C1 segment of cervical spinal cord (tissue), 14 donors: ENCODE results near the gene ZNF765.
A peak's percentile ranks its signal among the peaks of the same experiment; 100 is the strongest.
"Not testable (repeated sequence)": the region's sequence is repeated elsewhere in the genome, so short reads cannot be mapped to it uniquely, and the experiment has no call there.

Experiments used
- DNase-seq, 14 donors: peaks; one replicate each; lab custom pipeline; 2025; lab: John Stamatoyannopoulos, UW

ZNF765 gene

DNA sequence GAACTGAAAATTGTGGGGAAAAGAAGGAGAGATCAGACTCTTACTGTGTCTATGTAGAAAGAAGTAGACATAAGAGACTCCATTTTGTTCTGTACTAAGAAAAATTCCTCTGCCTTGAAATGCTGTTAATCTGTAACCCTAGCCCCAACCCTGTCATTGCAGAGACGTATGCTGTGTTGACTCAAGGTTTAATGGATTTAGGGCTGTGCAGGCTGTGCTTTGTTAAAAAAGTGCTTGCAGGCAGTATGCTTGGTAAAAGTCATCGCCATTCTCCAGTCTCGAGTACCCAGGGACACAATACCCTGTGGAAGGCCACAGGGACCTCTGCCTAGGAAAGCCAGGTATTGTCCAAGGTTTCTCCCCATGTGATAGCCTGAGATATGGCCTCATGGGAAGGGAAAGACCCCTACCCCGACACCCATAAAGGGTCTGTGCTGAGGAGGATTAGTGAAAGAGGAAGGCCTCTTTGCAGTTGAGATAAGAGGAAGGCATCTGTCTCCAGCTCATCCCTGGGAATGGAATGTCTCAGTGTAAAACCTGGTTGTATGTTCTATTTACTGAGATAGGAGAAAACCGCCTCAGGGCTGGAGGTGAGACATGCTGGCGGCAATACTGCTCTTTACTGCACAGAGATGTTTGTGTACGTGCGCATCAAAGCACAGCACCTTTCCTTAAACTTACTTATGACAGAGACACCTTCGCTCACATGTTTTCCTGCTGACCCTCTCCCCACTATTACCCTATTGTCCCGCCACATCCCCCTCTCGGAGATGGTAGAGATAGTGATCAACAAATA lies 25.8 kb downstream of the ZNF765 start:
- DNase-seq = not testable (repeated sequence)

- no peak for DNase-seq
These were observed 27.6 kb downstream of the ZNF765 start for GRCh38 chr19:53422551-53422950.

- not testable (repeated sequence) for DNase-seq
These were observed 28.1 kb downstream of the ZNF765 start for GRCh38 chr19:53423074-53423473.

GRCh38 chr19:53423680-53424079 lies 28.7 kb downstream of the ZNF765 start:
- DNase-seq = peak in 2 of 14 donors; percentile 0 to 15

- peak in 13 of 14 donors; percentile 10 to 70 (median 31) for DNase-seq
These were observed 30.1 kb downstream of the ZNF765 start for GRCh38 chr19:53424968-53425597.

GRCh38 chr19:53431399-53432087 lies 36.6 kb downstream of the ZNF765 start, which contains the start of gene ZNF761:
TSS of gene ZNF761 (plus strand) at chr19:53431984. CDS start at chr19:53447269, 15,285 bp downstream.
- DNase-seq = peak; percentile 42 to 92 (median 86)

DNA sequence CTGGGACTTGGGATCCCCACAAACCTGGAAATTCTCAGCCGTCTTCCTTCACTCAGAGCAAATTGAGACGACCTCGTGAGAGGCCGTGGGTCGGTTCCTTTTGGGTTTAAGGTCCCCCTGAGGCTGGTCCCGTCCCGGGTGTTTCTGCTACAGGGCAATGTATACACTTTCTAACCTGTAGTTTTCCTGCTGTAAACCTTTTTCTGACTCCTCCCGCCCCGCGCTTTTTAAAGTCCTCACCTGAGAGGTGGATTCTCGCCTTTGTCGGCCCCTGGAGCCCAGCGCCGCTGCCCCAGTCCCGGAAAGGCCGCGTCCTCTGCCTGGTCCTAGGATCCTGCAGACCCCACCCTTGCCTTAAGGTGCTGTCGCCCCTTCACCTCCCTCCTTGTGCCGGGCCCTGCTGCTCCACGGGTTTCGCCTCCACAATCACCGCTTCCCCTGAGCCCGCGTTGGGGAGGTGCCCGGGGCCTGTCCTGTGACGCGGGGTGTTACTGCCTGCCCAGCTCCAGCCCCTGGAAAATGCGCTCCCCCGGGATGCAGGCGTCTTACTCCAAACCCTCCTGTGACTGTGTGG lies 37.2 kb downstream of the ZNF765 start:
- DNase-seq = peak in 5 of 14 donors; percentile 0 to 39 (median 4)

DNA sequence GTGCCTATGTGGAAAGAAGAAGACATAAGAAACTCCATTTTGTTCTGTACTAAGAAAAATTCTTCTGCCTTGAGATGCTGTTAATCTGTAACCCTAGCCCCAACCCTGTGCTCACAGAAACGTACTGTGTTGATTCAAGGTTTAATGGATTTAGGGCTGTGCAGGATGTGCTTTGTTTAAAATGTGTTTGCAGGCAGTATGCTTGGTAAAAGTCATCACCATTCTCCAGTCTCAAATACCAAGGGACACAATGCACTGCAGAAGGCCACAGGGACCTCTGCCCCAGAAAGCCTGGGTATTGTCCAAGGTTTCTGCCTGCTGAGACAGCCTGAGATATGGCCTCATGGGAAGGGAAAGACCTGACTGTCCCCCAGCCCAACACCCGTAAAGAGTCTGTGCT lies 48.9 kb downstream of the ZNF765 start:
- not testable (repeated sequence) for DNase-seq

GRCh38 chr19:53447196-53447595 lies 52.2 kb downstream of the ZNF765 start:
- not testable (repeated sequence) for DNase-seq

GRCh38 chr19:53455828-53456227 lies 60.9 kb downstream of the ZNF765 start:
- no peak for DNase-seq

GRCh38 chr19:53460131-53460721 lies 65.3 kb downstream of the ZNF765 start:
- DNase-seq = not testable (repeated sequence)

- no peak for DNase-seq
These were observed 66.9 kb downstream of the ZNF765 start for GRCh38 chr19:53461866-53462265.

DNA sequence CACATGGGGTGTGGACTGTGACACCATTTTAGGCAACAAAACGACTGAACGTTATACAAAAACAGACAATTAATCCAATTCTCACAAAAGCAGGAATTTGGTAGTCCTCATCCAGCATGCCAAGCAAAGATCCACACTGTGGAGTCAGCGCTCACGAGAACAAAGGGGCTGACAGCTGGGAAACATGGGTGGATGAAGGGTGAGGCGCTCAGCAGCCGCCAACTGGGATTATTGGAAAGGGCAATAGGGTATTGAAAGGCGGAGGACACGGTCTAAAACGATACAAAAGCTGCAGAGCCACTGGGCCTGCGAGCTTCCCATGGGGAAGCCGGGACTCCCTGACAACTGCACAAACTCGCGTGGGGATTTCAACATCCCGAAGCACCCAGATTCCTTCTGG lies 67.9 kb downstream of the ZNF765 start:
- peak in 2 of 14 donors; percentile 41 to 58 for DNase-seq

DNA sequence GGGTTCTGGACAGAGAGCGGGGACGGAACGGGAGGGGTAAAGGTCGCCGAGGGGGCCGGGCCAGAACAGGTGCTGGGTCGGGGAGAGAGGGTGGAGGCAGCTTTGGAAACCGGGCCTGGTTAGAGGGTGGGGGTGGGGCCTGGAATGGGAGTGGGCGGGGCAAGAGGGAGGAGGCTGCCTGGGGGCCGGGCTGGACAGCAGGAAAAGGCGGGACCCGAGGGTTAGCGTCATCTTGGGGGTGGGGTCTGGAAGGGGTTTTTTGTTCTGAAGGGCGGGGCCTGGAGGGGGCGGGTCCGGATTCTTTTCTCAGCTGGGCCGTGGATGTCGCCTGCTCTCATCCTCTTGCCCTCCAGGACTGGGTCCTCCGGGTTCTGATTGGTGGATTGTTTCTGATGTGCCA lies 68.3 kb downstream of the ZNF765 start:
- peak in 13 of 14 donors; percentile 10 to 87 (median 62) for DNase-seq

- DNase-seq = no peak
These were observed 72.0 kb downstream of the ZNF765 start for GRCh38 chr19:53466726-53467484.

GRCh38 chr19:53467485-53468262 lies 72.7 kb downstream of the ZNF765 start, which contains the start of gene ZNF813:
TSS of gene ZNF813 (plus strand) at chr19:53467733. CDS start at chr19:53483823, 16,090 bp downstream.
- peak; percentile 4 to 91 (median 86) for DNase-seq

DNA sequence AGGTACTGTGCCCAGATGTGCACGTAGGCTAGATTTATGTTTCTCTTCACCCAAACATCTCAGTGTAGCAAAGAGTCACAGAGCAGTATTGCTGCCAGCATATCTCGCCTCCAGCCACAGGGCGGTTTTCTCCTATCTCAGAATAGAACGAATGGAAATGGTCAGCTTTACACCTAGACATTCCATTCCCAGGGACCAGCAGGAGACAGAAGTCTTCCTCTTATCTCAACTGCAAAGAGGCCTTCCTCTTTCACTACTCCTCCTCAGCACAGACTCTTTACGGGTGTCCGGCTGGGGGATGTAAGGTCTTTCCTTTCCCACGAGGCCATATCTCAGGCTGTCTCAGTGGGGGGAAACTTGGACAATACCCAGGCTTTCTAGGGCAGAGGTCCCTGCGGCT lies 73.7 kb downstream of the ZNF765 start:
- DNase-seq = not testable (repeated sequence)

- no peak for DNase-seq
These were observed 77.0 kb downstream of the ZNF765 start for GRCh38 chr19:53471916-53472315.

GRCh38 chr19:53474832-53475231 lies 79.9 kb downstream of the ZNF765 start:
- DNase-seq = not testable (repeated sequence)

DNA sequence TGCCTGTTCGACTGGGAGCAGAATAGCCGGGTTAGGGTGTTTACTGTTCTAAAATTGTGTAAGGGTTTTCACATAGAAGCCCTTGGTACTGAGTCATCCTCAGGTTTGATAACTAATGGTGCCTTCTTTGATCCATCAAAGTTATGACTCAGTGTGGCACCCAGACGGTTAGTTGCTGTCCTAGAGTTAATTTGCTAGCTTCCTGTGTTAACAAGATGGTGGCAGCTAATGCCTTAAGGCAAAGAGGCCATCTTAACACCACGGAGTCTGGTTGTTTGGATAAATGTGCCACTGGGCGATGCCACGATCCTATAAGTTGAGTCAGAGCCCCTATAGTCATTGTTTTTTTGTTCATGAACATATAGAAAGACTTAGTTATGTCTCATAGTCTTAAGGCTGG lies 80.5 kb downstream of the ZNF765 start:
- DNase-seq = not testable (repeated sequence)
